GM23338 (cell line): ENCODE measurements around the gene DENND4A. TPM values are rescaled to one million over a fixed set of nuclear protein-coding genes. Genes with fewer than 3 reads are reported as not detected.

Source experiments
- ATAC-seq: fragments of 200-7000 bp; cut with Tn5 transposase; 3 replicates; pipeline ENCODE4 v1.9.1; 2020
- DNase-seq: peaks from one replicate; pipeline ENCODE4 v3.0.0-alpha.2; 2015; ENCODE audit warnings: low spot score
- H2AFZ ChIP-seq: fragments of 200-600 bp; sonication (generic); 2 replicates; pipeline ENCODE4 v1.8.0; 2016; ENCODE audit warnings: antibody characterized with exemption, mild to moderate bottlenecking, moderate library complexity
- H3F3A ChIP-seq: fragments of 200-600 bp; sonication (generic); replicated peaks from 2 replicates; pipeline ENCODE4 v1.8.0; 2017; ENCODE audit warnings: antibody characterized with exemption, mixed run types, low read depth
- H3K27ac ChIP-seq: fragments of 200-600 bp; sonication (generic); 2 replicates; pipeline ENCODE4 v1.6.1; 2016; ENCODE audit warnings: low read depth
- H3K27me3 ChIP-seq: fragments of 200-600 bp; sonication (generic); 2 replicates; pipeline ENCODE4 v1.8.0; 2016; ENCODE audit warnings: mild to moderate bottlenecking, mixed run types, moderate library complexity; ENCODE audit not compliant: insufficient read depth
- H3K36me3 ChIP-seq: fragments of 200-600 bp; sonication (generic); 2 replicates; pipeline ENCODE4 v1.8.0; 2016; ENCODE audit warnings: mild to moderate bottlenecking; ENCODE audit not compliant: insufficient read depth
- H3K4me1 ChIP-seq: fragments of 200-600 bp; sonication (generic); 2 replicates; pipeline ENCODE4 v1.8.0; 2016; ENCODE audit warnings: mild to moderate bottlenecking, moderate library complexity; ENCODE audit not compliant: insufficient read depth
- H3K4me2 ChIP-seq: fragments of 200-600 bp; sonication (generic); 2 replicates; pipeline ENCODE4 v1.7.1; 2017; ENCODE audit warnings: mixed run types
- H3K4me3 ChIP-seq: fragments of 200-600 bp; sonication (generic); 2 replicates; pipeline ENCODE4 v1.6.1; 2016; ENCODE audit warnings: mixed run types
- H3K79me2 ChIP-seq: fragments of 200-600 bp; sonication (generic); replicated peaks from 2 replicates; pipeline ENCODE4 v1.8.0; 2017; ENCODE audit warnings: mild to moderate bottlenecking; ENCODE audit not compliant: insufficient read depth
- H3K9me2 ChIP-seq: fragments of 200-600 bp; sonication (generic); 2 replicates; pipeline ENCODE4 v1.8.0; 2017; ENCODE audit not compliant: insufficient read depth
- H4K20me1 ChIP-seq: fragments of 200-600 bp; sonication (generic); replicated peaks from 2 replicates; pipeline ENCODE4 v1.8.0; 2017; ENCODE audit warnings: mild to moderate bottlenecking; ENCODE audit not compliant: insufficient read depth
- H3K27ac Mint-ChIP-seq: 2 replicates; pipeline ENCODE4 v1.8.0; 2020; ENCODE audit warnings: inconsistent platforms, mild to moderate bottlenecking, moderate library complexity, mixed read lengths
- H3K27me3 Mint-ChIP-seq: 3 replicates; pipeline ENCODE4 v1.8.0; 2022; ENCODE audit warnings: low read depth, mild to moderate bottlenecking, moderate library complexity, mixed read lengths, inconsistent platforms; ENCODE audit not compliant: insufficient read depth, poor library complexity
- H3K36me3 Mint-ChIP-seq: 3 replicates; pipeline ENCODE4 v1.8.0; 2021; ENCODE audit warnings: low read depth, mild to moderate bottlenecking, inconsistent platforms, moderate library complexity, mixed read lengths
- H3K4me1 Mint-ChIP-seq: 3 replicates; pipeline ENCODE4 v1.8.0; 2020; ENCODE audit warnings: mild to moderate bottlenecking, inconsistent platforms, mixed read lengths
- H3K4me3 Mint-ChIP-seq: 3 replicates; pipeline ENCODE4 v1.8.0; 2021; ENCODE audit warnings: moderate library complexity, mild to moderate bottlenecking, inconsistent platforms, mixed read lengths
- H3K9me3 Mint-ChIP-seq: 3 replicates; pipeline ENCODE4 v1.8.0; 2020; ENCODE audit warnings: moderate library complexity, mild to moderate bottlenecking, inconsistent platforms, mixed read lengths
- EZH2 ChIP-seq: fragments of 200-600 bp; sonication (generic); IDR thresholded peaks from one replicate; pipeline ENCODE4 v1.8.0; 2017; ENCODE audit warnings: antibody characterized with exemption, mild to moderate bottlenecking, low read depth; ENCODE audit not compliant: unreplicated experiment
- JUNB ChIP-seq: IDR thresholded peaks from one replicate; pipeline ENCODE4 v1.6.1; 2016; ENCODE audit warnings: antibody characterized with exemption; ENCODE audit not compliant: unreplicated experiment
- NANOG ChIP-seq: IDR thresholded peaks from 2 replicates; pipeline ENCODE4 v1.6.1; 2016; ENCODE audit warnings: antibody characterized with exemption, borderline replicate concordance
- STAT1 ChIP-seq: IDR thresholded peaks from one replicate; pipeline ENCODE4 v1.6.1; 2016; ENCODE audit warnings: antibody characterized with exemption; ENCODE audit not compliant: unreplicated experiment
- ZNF114 ChIP-seq: fragments of 250-450 bp; sonication (Bioruptor Pico); IDR thresholded peaks from 2 replicates; pipeline ENCODE4 v1.5.0; 2020; ENCODE audit warnings: mild to moderate bottlenecking, moderate library complexity
- polyA plus RNA-seq: library from polyadenylated mRNA; unstranded; fragments of >200 nt; fragmentation: Nextera tagmentation; extraction: Ambion mirVana; gene quantifications from 2 replicates; pipeline ENCODE4 v1.2.1, GENCODE V29; 2016
- total RNA-seq: library from RNA; depleted of rRNA; stranded (reverse); fragments of >200 nt; shearing (Covaris generic); gene quantifications from 2 replicates; pipeline ENCODE4 v1.2.3, GENCODE V29; 2014
- TF ChIP-seq, protein P1 (sequence below): IDR thresholded peaks from one replicate; pipeline ENCODE4 v1.6.1; 2018; ENCODE audit warnings: antibody characterized with exemption; ENCODE audit not compliant: unreplicated experiment
- TF ChIP-seq, protein P2 (sequence below): fragments of 250-450 bp; sonication (Bioruptor Pico); IDR thresholded peaks from 2 replicates; pipeline ENCODE4 v1.5.0; 2020; ENCODE audit warnings: mild to moderate bottlenecking, moderate library complexity
- TF ChIP-seq, protein P3 (sequence below), 2 experiments: fragments of 200-600 bp in 1 of 2; sonication (generic) in 1 of 2; conservative IDR thresholded peaks; 2 replicates each; pipeline versions ENCODE4 v1.5.1 to v1.6.1; 2016 to 2017; ENCODE audit warnings: antibody characterized with exemption in 2 of 2, low read depth in 2 of 2, mild to moderate bottlenecking in 2 of 2, moderate library complexity in 1 of 2

DENND4A gene
- total and polyA plus RNA-seq, 2 experiments from 2014 or later, result 3.4 to 9.0 TPM

DNA sequence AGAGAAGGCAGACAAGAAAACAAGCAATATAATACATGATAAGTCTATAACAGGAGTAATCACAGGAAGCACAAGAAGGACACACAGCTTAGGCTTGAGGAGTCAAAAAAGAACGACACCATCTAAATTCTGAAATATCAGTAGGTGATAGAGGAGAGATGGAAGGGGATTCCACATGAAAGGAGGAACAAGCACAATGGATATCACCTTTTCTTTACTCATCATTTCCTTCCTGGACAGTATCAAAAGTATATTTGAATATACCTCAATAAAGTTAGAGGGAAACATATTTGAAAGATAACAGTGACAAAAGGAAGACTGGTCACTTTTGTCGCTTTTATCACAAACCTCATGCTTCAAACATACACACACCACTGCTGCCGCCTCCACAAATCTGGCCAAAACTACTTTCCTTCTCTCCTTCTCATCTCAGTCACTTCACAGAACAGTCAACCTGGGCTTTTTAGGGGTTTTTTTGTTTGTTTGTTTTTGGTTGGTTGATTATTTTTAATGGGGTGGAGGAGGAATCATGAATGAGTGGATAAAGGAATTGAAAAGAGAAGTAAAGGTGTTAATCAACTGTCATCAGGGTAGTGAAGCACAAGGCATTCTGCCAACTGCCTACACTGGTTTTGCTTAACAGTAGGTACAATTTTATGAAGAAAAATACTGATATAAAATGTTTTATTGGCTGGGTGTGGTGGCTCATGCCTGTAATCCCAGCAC lies 18.5 kb downstream of the DENND4A start (continued):
- TF ChIP-seq, protein P1, sequence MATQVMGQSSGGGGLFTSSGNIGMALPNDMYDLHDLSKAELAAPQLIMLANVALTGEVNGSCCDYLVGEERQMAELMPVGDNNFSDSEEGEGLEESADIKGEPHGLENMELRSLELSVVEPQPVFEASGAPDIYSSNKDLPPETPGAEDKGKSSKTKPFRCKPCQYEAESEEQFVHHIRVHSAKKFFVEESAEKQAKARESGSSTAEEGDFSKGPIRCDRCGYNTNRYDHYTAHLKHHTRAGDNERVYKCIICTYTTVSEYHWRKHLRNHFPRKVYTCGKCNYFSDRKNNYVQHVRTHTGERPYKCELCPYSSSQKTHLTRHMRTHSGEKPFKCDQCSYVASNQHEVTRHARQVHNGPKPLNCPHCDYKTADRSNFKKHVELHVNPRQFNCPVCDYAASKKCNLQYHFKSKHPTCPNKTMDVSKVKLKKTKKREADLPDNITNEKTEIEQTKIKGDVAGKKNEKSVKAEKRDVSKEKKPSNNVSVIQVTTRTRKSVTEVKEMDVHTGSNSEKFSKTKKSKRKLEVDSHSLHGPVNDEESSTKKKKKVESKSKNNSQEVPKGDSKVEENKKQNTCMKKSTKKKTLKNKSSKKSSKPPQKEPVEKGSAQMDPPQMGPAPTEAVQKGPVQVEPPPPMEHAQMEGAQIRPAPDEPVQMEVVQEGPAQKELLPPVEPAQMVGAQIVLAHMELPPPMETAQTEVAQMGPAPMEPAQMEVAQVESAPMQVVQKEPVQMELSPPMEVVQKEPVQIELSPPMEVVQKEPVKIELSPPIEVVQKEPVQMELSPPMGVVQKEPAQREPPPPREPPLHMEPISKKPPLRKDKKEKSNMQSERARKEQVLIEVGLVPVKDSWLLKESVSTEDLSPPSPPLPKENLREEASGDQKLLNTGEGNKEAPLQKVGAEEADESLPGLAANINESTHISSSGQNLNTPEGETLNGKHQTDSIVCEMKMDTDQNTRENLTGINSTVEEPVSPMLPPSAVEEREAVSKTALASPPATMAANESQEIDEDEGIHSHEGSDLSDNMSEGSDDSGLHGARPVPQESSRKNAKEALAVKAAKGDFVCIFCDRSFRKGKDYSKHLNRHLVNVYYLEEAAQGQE, result no peak

DNA sequence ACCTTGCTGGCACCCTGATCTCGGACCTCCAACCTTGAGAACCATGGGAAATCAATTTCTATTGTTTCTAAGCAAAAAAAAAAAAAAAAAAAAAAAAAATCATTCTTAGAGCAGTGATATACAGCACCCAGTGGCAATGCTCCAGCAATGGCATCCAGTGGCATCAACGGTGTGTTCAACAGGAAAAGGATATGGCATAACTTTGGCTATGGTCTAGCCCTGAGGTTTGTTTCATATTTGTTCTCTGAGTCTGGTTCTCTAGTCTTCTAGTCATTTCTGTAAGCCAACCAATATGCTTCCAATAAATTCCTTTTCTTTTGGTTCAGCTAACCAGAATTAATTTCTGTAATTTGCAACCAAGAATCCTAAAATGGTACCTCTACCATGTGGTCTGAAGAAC lies 19.2 kb downstream of the DENND4A start:
- H3K4me1 Mint-ChIP-seq, result peaks cover 27% of the 10 kb centered on the region; the same call in 2 of the 3 replicates
- no peaks in the 10 kb centered on the region for H4K20me1 ChIP-seq
- ATAC-seq, result no peak
- H3K4me1 ChIP-seq, result peaks cover 32% of the 10 kb centered on the region
- DNase-seq, result no peak
- H3K27me3 ChIP-seq, result no peaks in the 10 kb centered on the region
- H2AFZ ChIP-seq, result no peak overlapping the region
- TF ChIP-seq STAT1 (no peak), NANOG (no peak), EZH2 (no peak), ZNF114 (CRISPR knock-in tag) (no peak), JUNB (no peak)
- TF ChIP-seq, protein P2, sequence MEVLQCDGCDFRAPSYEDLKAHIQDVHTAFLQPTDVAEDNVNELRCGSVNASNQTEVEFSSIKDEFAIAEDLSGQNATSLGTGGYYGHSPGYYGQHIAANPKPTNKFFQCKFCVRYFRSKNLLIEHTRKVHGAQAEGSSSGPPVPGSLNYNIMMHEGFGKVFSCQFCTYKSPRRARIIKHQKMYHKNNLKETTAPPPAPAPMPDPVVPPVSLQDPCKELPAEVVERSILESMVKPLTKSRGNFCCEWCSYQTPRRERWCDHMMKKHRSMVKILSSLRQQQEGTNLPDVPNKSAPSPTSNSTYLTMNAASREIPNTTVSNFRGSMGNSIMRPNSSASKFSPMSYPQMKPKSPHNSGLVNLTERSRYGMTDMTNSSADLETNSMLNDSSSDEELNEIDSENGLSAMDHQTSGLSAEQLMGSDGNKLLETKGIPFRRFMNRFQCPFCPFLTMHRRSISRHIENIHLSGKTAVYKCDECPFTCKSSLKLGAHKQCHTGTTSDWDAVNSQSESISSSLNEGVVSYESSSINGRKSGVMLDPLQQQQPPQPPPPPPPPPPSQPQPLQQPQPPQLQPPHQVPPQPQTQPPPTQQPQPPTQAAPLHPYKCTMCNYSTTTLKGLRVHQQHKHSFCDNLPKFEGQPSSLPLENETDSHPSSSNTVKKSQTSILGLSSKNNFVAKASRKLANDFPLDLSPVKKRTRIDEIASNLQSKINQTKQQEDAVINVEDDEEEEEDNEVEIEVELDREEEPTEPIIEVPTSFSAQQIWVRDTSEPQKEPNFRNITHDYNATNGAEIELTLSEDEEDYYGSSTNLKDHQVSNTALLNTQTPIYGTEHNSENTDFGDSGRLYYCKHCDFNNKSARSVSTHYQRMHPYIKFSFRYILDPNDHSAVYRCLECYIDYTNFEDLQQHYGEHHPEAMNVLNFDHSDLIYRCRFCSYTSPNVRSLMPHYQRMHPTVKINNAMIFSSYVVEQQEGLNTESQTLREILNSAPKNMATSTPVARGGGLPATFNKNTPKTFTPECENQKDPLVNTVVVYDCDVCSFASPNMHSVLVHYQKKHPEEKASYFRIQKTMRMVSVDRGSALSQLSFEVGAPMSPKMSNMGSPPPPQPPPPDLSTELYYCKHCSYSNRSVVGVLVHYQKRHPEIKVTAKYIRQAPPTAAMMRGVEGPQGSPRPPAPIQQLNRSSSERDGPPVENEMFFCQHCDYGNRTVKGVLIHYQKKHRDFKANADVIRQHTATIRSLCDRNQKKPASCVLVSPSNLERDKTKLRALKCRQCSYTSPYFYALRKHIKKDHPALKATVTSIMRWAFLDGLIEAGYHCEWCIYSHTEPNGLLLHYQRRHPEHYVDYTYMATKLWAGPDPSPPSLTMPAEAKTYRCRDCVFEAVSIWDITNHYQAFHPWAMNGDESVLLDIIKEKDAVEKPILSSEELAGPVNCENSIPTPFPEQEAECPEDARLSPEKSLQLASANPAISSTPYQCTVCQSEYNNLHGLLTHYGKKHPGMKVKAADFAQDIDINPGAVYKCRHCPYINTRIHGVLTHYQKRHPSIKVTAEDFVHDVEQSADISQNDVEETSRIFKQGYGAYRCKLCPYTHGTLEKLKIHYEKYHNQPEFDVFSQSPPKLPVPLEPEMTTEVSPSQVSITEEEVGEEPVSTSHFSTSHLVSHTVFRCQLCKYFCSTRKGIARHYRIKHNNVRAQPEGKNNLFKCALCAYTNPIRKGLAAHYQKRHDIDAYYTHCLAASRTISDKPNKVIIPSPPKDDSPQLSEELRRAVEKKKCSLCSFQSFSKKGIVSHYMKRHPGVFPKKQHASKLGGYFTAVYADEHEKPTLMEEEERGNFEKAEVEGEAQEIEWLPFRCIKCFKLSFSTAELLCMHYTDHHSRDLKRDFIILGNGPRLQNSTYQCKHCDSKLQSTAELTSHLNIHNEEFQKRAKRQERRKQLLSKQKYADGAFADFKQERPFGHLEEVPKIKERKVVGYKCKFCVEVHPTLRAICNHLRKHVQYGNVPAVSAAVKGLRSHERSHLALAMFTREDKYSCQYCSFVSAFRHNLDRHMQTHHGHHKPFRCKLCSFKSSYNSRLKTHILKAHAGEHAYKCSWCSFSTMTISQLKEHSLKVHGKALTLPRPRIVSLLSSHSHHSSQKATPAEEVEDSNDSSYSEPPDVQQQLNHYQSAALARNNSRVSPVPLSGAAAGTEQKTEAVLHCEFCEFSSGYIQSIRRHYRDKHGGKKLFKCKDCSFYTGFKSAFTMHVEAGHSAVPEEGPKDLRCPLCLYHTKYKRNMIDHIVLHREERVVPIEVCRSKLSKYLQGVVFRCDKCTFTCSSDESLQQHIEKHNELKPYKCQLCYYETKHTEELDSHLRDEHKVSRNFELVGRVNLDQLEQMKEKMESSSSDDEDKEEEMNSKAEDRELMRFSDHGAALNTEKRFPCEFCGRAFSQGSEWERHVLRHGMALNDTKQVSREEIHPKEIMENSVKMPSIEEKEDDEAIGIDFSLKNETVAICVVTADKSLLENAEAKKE, result no peak
- TF ChIP-seq, protein P3, sequence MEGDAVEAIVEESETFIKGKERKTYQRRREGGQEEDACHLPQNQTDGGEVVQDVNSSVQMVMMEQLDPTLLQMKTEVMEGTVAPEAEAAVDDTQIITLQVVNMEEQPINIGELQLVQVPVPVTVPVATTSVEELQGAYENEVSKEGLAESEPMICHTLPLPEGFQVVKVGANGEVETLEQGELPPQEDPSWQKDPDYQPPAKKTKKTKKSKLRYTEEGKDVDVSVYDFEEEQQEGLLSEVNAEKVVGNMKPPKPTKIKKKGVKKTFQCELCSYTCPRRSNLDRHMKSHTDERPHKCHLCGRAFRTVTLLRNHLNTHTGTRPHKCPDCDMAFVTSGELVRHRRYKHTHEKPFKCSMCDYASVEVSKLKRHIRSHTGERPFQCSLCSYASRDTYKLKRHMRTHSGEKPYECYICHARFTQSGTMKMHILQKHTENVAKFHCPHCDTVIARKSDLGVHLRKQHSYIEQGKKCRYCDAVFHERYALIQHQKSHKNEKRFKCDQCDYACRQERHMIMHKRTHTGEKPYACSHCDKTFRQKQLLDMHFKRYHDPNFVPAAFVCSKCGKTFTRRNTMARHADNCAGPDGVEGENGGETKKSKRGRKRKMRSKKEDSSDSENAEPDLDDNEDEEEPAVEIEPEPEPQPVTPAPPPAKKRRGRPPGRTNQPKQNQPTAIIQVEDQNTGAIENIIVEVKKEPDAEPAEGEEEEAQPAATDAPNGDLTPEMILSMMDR (conservative IDR thresholded peaks at IDR 0.05; ENCODE audit: low read depth in 2 of 2), result no peak
- peaks cover 2% of the 10 kb centered on the region for H3K27me3 Mint-ChIP-seq
- no peaks in the 10 kb centered on the region for H3K9me2 ChIP-seq
- H3K36me3 Mint-ChIP-seq, result no peaks in the 10 kb centered on the region
- H3K36me3 ChIP-seq, result no peaks in the 10 kb centered on the region
- no peak overlapping the region for H3K27ac ChIP-seq
- H3K4me3 Mint-ChIP-seq, result no peak overlapping the region
- H3K9me3 Mint-ChIP-seq, result no peaks in the 10 kb centered on the region
- H3K4me2 ChIP-seq, result no peak overlapping the region
- H3K4me3 ChIP-seq, result no peak overlapping the region
- H3K27ac Mint-ChIP-seq, result no peak overlapping the region
- H3K79me2 ChIP-seq, result no peaks in the 10 kb centered on the region
- no peaks in the 10 kb centered on the region for H3F3A ChIP-seq
